CD14-positive monocyte (primary cell): ENCODE measurements around the gene SLC50A1. TPM values are rescaled to one million over a fixed set of nuclear protein-coding genes. Genes with fewer than 3 reads are reported as not detected.
A peak's percentile ranks its signal among the peaks of the same experiment; 100 is the strongest.

ENCODE experiments used
- DNase-seq, 3 donors: peaks; one replicate each; pipeline ENCODE4 v3.0.0-alpha.2; 2011 to 2022
- H2AFZ ChIP-seq: 2 replicates; pipeline ENCODE4 v1.6.0; 2012; ENCODE audit warnings: mild to moderate bottlenecking, low read depth, low read length, inconsistent platforms; ENCODE audit not compliant: insufficient read depth, poor library complexity, severe bottlenecking
- H3K27ac ChIP-seq, 2 donors: 1 replicate in 1 of 2; 2 replicates in 1 of 2; pipeline ENCODE4 v1.5.1; 2012 to 2013; ENCODE audit warnings: low read length in 2 of 2, control low read depth in 1 of 2, inconsistent platforms in 1 of 2, low read depth in 1 of 2, mild to moderate bottlenecking in 1 of 2
- H3K27me3 ChIP-seq, 2 donors: one replicate each; pipeline versions ENCODE4 v1.6.0 to v1.6.1; 2011 to 2013; ENCODE audit warnings: low read length in 2 of 2; ENCODE audit not compliant: control insufficient read depth in 2 of 2, insufficient read depth in 2 of 2
- H3K36me3 ChIP-seq, 2 donors: replicated peaks in 1 of 2; 1 replicate in 1 of 2; 2 replicates in 1 of 2; pipeline versions ENCODE4 v1.5.1 to v1.6.1; 2012 to 2013; ENCODE audit warnings: low read length in 2 of 2, control low read depth in 1 of 2, inconsistent platforms in 1 of 2, mild to moderate bottlenecking in 1 of 2; ENCODE audit not compliant: insufficient read depth in 2 of 2, control insufficient read depth in 1 of 2
- H3K4me1 ChIP-seq, 2 donors: 1 replicate in 1 of 2; 2 replicates in 1 of 2; pipeline versions ENCODE4 v1.5.1 to v1.6.1; 2012 to 2013; ENCODE audit warnings: low read length in 2 of 2, control low read depth in 1 of 2, inconsistent platforms in 1 of 2, mild to moderate bottlenecking in 1 of 2, moderate library complexity in 1 of 2; ENCODE audit not compliant: insufficient read depth in 2 of 2, control insufficient read depth in 1 of 2
- H3K4me2 ChIP-seq: replicated peaks from 2 replicates; pipeline ENCODE3; 2012; ENCODE audit warnings: low read length, moderate library complexity, mild to moderate bottlenecking; ENCODE audit not compliant: poor library complexity, severe bottlenecking; ENCODE audit errors: extremely low read depth
- H3K4me3 ChIP-seq, 3 experiments: fragments of 200-600 bp in 1 of 3; sonication (generic) in 1 of 3; replicated peaks in 1 of 3; 1 replicate in 2 of 3; 2 replicates in 1 of 3; pipeline ENCODE4 v1.5.1; 2011 to 2013; ENCODE audit warnings: low read length in 3 of 3, mild to moderate bottlenecking in 3 of 3, control low read depth in 2 of 3, low read depth in 2 of 3, inconsistent platforms in 1 of 3, moderate library complexity in 1 of 3
- H3K79me2 ChIP-seq: 2 replicates; pipeline ENCODE4 v1.6.0; 2012; ENCODE audit warnings: mild to moderate bottlenecking, control low read depth, inconsistent platforms, low read length, moderate library complexity; ENCODE audit not compliant: insufficient read depth
- H3K9ac ChIP-seq: 2 replicates; pipeline ENCODE4 v1.6.0; 2017; ENCODE audit warnings: low read length, mild to moderate bottlenecking; ENCODE audit not compliant: insufficient read depth, poor library complexity, severe bottlenecking
- H3K9me3 ChIP-seq, 2 donors: replicated peaks in 1 of 2; 1 replicate in 1 of 2; 2 replicates in 1 of 2; pipeline versions ENCODE4 v1.5.1 to v1.6.1; 2012 to 2013; ENCODE audit warnings: low read length in 2 of 2, control low read depth in 1 of 2; ENCODE audit not compliant: control insufficient read depth in 1 of 2, insufficient read depth in 1 of 2
- H4K20me1 ChIP-seq: 2 replicates; pipeline ENCODE4 v1.6.0; 2012; ENCODE audit warnings: mild to moderate bottlenecking, low read length, control low read depth, moderate library complexity; ENCODE audit not compliant: insufficient read depth
- H3K27ac Mint-ChIP-seq, 7 donors: one replicate each; pipeline ENCODE4 v1.8.0; 2020; ENCODE audit warnings: mild to moderate bottlenecking in 7 of 7, mixed read lengths in 7 of 7, moderate library complexity in 6 of 7, inconsistent platforms in 2 of 7
- H3K27me3 Mint-ChIP-seq, 3 donors: one replicate each; pipeline ENCODE4 v1.8.0; 2021 to 2022; ENCODE audit warnings: low read depth in 3 of 3, mild to moderate bottlenecking in 3 of 3, mixed read lengths in 3 of 3, moderate library complexity in 3 of 3, inconsistent platforms in 1 of 3
- H3K36me3 Mint-ChIP-seq, 2 donors: one replicate each; pipeline ENCODE4 v1.8.0; 2020; ENCODE audit warnings: mixed read lengths in 2 of 2, inconsistent platforms in 1 of 2, mild to moderate bottlenecking in 1 of 2
- H3K4me1 Mint-ChIP-seq: one replicate; pipeline ENCODE4 v1.8.0; 2020; ENCODE audit warnings: mild to moderate bottlenecking, mixed read lengths
- H3K4me3 Mint-ChIP-seq, 2 donors: one replicate each; pipeline ENCODE4 v1.8.0; 2020; ENCODE audit warnings: mild to moderate bottlenecking in 2 of 2, mixed read lengths in 2 of 2, moderate library complexity in 1 of 2
- H3K9me3 Mint-ChIP-seq, 7 donors: one replicate each; pipeline ENCODE4 v1.8.0; 2020 to 2022; ENCODE audit warnings: mixed read lengths in 7 of 7, mild to moderate bottlenecking in 6 of 7, moderate library complexity in 6 of 7, inconsistent platforms in 2 of 7
- WGBS: methylation state at CpG from one replicate; pipeline ENCODE4 v1.1.5; 2013; ENCODE audit warnings: missing lambda C conversion rate; ENCODE audit not compliant: insufficient coverage; 5-methylcytosine and 5-hydroxymethylcytosine counted together
- intact Hi-C, 2 donors: fragments of 100-400 bp; cut with micrococcal nuclease; formaldehyde crosslinking; loops; one replicate each; pipeline versions ENCODE4 v1.15.0 to v1.15.1; 2023
- polyA plus RNA-seq, 3 donors: library from polyadenylated mRNA; depleted of rRNA in 1 of 3; unstranded in 2 of 3; stranded (reverse) in 1 of 3; fragments of 300-500 nt in 2 of 3; fragments of >200 nt in 1 of 3; fragmentation: Illumina TruSeq in 2 of 3; gene quantifications; 1 replicate in 2 of 3; 2 replicates in 1 of 3; pipeline ENCODE4 v1.2.3, GENCODE V29; 2012 to 2021
- small RNA-seq: library from RNA; depleted of rRNA; stranded (forward); fragments of <200 nt; gene quantifications from one replicate; pipeline ENCODE3, GENCODE V24; 2012; ENCODE audit warnings: low read depth; ENCODE audit not compliant: insufficient read length
- TF ChIP-seq, protein P1 (sequence below): fragments of 200-600 bp; IDR thresholded peaks from one replicate; pipeline ENCODE4 v1.8.0; 2022; ENCODE audit warnings: antibody characterized with exemption, mild to moderate bottlenecking

SLC50A1 gene
- polyA plus RNA-seq, 3 donors, result 40.0 to 50.8 (median 49.4) TPM

DNA sequence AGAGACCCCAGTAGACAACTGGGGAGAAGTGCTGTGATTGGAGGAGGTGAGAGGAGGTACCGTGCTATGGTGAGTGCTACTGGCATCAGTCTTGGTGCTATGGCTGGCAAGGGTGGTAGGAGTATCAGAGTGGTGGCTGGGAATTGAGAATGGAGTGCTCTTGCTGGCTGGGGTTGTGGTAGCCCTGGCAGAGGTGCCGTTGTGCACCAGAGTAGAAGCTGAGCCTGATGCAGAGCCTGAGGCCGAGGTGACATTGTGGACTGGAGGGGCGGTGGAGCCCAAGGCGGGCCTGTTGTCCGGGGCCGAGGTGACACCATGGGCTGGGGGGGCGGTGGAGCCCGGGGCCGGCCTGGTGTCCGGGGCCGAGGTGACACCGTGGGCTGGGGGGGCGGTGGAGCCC lies 52.6 kb downstream of the SLC50A1 start:
- no peaks in the 10 kb centered on the region for H3K27me3 ChIP-seq
- peaks cover 4 to 16% (median 8%) of the 10 kb centered on the region in 3 donors for H3K27me3 Mint-ChIP-seq
- H3K9ac ChIP-seq, result no peak overlapping the region

More for the DNA sequence above, 52.6 kb downstream of the SLC50A1 start:
- Histone ChIP-seq H3K79me2 (no peaks in the 10 kb centered on the region), H3K4me3 (no peak overlapping the region), H3K4me1 (peaks cover 25 to 28% of the 10 kb centered on the region in 2 donors), H3K36me3 (no peaks in the 10 kb centered on the region), H3K27ac (no peak overlapping the region), H3K4me2 (no peak overlapping the region), H4K20me1 (no peaks in the 10 kb centered on the region), H2AFZ (no peak overlapping the region), H3K9me3 (no peaks in the 10 kb centered on the region)
- TF ChIP-seq, protein P1, sequence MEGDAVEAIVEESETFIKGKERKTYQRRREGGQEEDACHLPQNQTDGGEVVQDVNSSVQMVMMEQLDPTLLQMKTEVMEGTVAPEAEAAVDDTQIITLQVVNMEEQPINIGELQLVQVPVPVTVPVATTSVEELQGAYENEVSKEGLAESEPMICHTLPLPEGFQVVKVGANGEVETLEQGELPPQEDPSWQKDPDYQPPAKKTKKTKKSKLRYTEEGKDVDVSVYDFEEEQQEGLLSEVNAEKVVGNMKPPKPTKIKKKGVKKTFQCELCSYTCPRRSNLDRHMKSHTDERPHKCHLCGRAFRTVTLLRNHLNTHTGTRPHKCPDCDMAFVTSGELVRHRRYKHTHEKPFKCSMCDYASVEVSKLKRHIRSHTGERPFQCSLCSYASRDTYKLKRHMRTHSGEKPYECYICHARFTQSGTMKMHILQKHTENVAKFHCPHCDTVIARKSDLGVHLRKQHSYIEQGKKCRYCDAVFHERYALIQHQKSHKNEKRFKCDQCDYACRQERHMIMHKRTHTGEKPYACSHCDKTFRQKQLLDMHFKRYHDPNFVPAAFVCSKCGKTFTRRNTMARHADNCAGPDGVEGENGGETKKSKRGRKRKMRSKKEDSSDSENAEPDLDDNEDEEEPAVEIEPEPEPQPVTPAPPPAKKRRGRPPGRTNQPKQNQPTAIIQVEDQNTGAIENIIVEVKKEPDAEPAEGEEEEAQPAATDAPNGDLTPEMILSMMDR, result no peak
- intact Hi-C loops, result no loop called here
- WGBS, result 98% methylated on average over 7 of the region's 14 CpGs
- Mint-ChIP-seq H3K4me3 (no peak overlapping the region), H3K36me3 (peaks cover 0 to 3% of the 10 kb centered on the region in 2 donors), H3K27ac (peak overlapping the region in 1 of 7 donors; percentile 56), H3K9me3 (peaks cover 0 to 2% (median 0%) of the 10 kb centered on the region in 7 donors), H3K4me1 (peaks cover 23% of the 10 kb centered on the region)
- DNase-seq, result no peak

Small RNA genes lying within 50 kb of the gene (small RNA-seq; reads per million reads assigned to genes)
- not detected for gene HMGN2P18
- gene RF00019, result not detected

Other genes with a start within 250 kb of the SLC50A1 start
- gene PMVK, start 199.1 kb upstream of the SLC50A1 start, polyA plus RNA-seq, result 10 to 100 TPM; 17.2 to 43.2 (median 41.9) TPM
- 10 to 100 TPM; 23.1 to 31.7 (median 24.0) TPM for gene PBXIP1, start 179.8 kb upstream of the SLC50A1 start, polyA plus RNA-seq
- gene PYGO2, start 174.1 kb upstream of the SLC50A1 start, polyA plus RNA-seq, result 10 to 100 TPM in 2 of 3 donors, 1 to 10 TPM in 1; 8.2 to 12.5 (median 12.0) TPM
- 10 to 100 TPM; 26.7 to 70.6 (median 31.5) TPM for gene SHC1, start 165.1 kb upstream of the SLC50A1 start, polyA plus RNA-seq
- 10 to 100 TPM in 2 of 3 donors, 1 to 10 TPM in 1; 9.4 to 22.6 (median 18.0) TPM for gene CKS1B, start 161.2 kb upstream of the SLC50A1 start, polyA plus RNA-seq
- gene FLAD1, start 152.5 kb upstream of the SLC50A1 start, polyA plus RNA-seq, result 10 to 100 TPM; 31.5 to 41.6 (median 35.1) TPM
- gene LENEP, start 142.3 kb upstream of the SLC50A1 start, polyA plus RNA-seq, result not detected
- 100 to 1,000 TPM in 1 of 3 donors, 1 to 10 TPM in 2; 6.3 to 149 (median 9.6) TPM for gene ZBTB7B, start 133.1 kb upstream of the SLC50A1 start, polyA plus RNA-seq
- 1 to 10 TPM in 1 of 3 donors, not detected in 2; 2.6 TPM for gene DCST2, start 102.1 kb upstream of the SLC50A1 start, polyA plus RNA-seq
- gene DCST1, start 102.0 kb upstream of the SLC50A1 start, polyA plus RNA-seq, result under 1 TPM in 1 of 3 donors, not detected in 2; 0.05 TPM
- 100 to 1,000 TPM in 1 of 3 donors, 10 to 100 TPM in 2; 44.5 to 202 (median 74.3) TPM for gene ADAM15, start 84.5 kb upstream of the SLC50A1 start, polyA plus RNA-seq
- gene EFNA4, start 72.1 kb upstream of the SLC50A1 start, polyA plus RNA-seq, result 1 to 10 TPM; 2.3 to 8.0 (median 4.1) TPM
- 1 to 10 TPM in 1 of 3 donors, under 1 TPM in 2; 0.45 to 1.7 (median 0.92) TPM for gene EFNA3, start 57.0 kb upstream of the SLC50A1 start, polyA plus RNA-seq
- gene EFNA1, start 8.0 kb upstream of the SLC50A1 start, polyA plus RNA-seq, result 1 to 10 TPM in 1 of 3 donors, not detected in 2; 1.2 TPM
- 100 to 1,000 TPM in 2 of 3 donors, 10 to 100 TPM in 1; 99.9 to 141 (median 105) TPM for gene DPM3, start 4.7 kb downstream of the SLC50A1 start, polyA plus RNA-seq
- 100 to 1,000 TPM; 157 to 256 (median 247) TPM for gene KRTCAP2, start 37.5 kb downstream of the SLC50A1 start, polyA plus RNA-seq
- under 1 TPM in 1 of 3 donors, not detected in 2; 0.13 TPM for gene TRIM46, start 38.0 kb downstream of the SLC50A1 start, polyA plus RNA-seq
- gene THBS3, start 72.0 kb downstream of the SLC50A1 start, polyA plus RNA-seq, result 10 to 100 TPM in 1 of 3 donors, 1 to 10 TPM in 2; 3.2 to 50.7 (median 5.3) TPM
- 100 to 1,000 TPM in 1 of 3 donors, 10 to 100 TPM in 2; 79.7 to 101 (median 86.0) TPM for gene MTX1, start 72.8 kb downstream of the SLC50A1 start, polyA plus RNA-seq
- gene ENTREP3, start 119.6 kb downstream of the SLC50A1 start, polyA plus RNA-seq, result 1 to 10 TPM in 2 of 3 donors, under 1 TPM in 1; 0.87 to 7.5 (median 1.9) TPM
- 10 to 100 TPM; 54.9 to 69.8 (median 64.9) TPM for gene SCAMP3, start 126.5 kb downstream of the SLC50A1 start, polyA plus RNA-seq
- gene CLK2, start 137.7 kb downstream of the SLC50A1 start, polyA plus RNA-seq, result 100 to 1,000 TPM in 1 of 3 donors, 1 to 10 TPM in 2; 7.3 to 143 (median 9.6) TPM
- gene HCN3, start 141.6 kb downstream of the SLC50A1 start, polyA plus RNA-seq, result 1 to 10 TPM in 1 of 3 donors, under 1 TPM in 1, not detected in 1; 0.15 to 2.3 TPM
- gene PKLR, start 165.6 kb downstream of the SLC50A1 start, polyA plus RNA-seq, result under 1 TPM in 1 of 3 donors, not detected in 2; 0.05 TPM
- 100 to 1,000 TPM in 2 of 3 donors, 10 to 100 TPM in 1; 92.5 to 123 (median 117) TPM for gene FDPS, start 173.0 kb downstream of the SLC50A1 start, polyA plus RNA-seq
- gene RUSC1, start 185.0 kb downstream of the SLC50A1 start, polyA plus RNA-seq, result 10 to 100 TPM; 12.7 to 23.4 (median 13.5) TPM